GM18951 (cell line): ENCODE measurements around the gene PDE3B.
"Not testable (repeated sequence)": the region's sequence is repeated elsewhere in the genome, so short reads cannot be mapped to it uniquely, and the experiment has no call there.

ENCODE experiments used
- POLR2A ChIP-seq: IDR thresholded peaks from 4 replicates; pipeline ENCODE4 v1.6.1; 2011; ENCODE audit warnings: mild to moderate bottlenecking; ENCODE audit not compliant: insufficient read length, insufficient read depth; ENCODE audit errors: extremely low read depth
- in situ Hi-C: fragments of 300-500 bp; cut with MboI; formaldehyde crosslinking; loops from one replicate; pipeline ENCODE4 v1.12.0; 2022; ENCODE audit warnings: low sequenced_read_pairs, mixed read lengths, inconsistent platforms; ENCODE audit not compliant: unreplicated experiment

Gene PDE3B

GRCh38 chr11:14645015-14645912 is 1.7 kb downstream of the PDE3B start:
- in situ Hi-C loops: no loop called here
- TF ChIP-seq POLR2A: no peak

GRCh38 chr11:14645985-14646900 is 2.6 kb downstream of the PDE3B start:
- no peak for TF ChIP-seq POLR2A
- in situ Hi-C loops: no loop called here

GRCh38 chr11:14650064-14650463 is 6.5 kb downstream of the PDE3B start:
- no peak for TF ChIP-seq POLR2A
- in situ Hi-C loops: no loop called here

DNA sequence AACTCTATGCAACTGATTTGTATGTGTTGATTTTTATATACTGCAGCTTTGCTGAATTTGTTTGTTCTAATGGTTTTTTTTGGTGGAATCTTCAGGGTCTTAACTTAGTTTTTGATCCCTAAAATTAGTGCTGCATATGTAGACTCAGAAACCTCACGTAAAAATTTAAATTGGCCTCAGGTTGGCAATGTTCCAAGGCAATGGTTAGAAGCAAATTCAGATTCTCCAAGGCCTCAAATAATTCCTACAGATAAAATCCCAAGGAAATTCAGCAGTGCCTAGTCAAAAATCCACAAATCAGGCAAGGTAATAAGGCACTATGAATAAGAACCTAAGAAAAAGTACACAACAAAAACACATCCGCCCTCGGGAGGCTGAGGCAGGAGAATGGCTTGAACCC is 9.5 kb downstream of the PDE3B start:
- in situ Hi-C loops: no loop called here

DNA sequence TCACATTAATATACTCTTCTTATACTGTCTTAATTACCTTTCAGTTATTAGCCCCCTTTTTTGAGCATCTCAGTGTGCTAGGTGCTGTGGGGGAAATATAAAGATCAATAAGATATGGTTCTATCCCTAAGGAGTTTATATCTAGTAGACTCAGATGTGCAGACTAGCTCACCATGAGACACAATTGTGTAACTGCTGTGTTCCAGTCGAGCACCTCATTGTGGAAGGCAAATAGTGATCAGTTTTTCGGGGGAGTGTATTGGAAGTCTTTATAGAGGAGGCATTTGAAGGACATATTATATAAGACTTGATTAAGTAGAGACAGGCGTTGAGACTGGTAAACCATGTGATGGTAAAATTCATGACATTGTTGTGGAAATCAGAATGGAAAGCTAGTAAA is 11.8 kb downstream of the PDE3B start:
- in situ Hi-C loops: no loop called here
- TF ChIP-seq POLR2A: no peak

More for the DNA sequence above, 9.5 kb downstream of the PDE3B start:
- no peak for TF ChIP-seq POLR2A

DNA sequence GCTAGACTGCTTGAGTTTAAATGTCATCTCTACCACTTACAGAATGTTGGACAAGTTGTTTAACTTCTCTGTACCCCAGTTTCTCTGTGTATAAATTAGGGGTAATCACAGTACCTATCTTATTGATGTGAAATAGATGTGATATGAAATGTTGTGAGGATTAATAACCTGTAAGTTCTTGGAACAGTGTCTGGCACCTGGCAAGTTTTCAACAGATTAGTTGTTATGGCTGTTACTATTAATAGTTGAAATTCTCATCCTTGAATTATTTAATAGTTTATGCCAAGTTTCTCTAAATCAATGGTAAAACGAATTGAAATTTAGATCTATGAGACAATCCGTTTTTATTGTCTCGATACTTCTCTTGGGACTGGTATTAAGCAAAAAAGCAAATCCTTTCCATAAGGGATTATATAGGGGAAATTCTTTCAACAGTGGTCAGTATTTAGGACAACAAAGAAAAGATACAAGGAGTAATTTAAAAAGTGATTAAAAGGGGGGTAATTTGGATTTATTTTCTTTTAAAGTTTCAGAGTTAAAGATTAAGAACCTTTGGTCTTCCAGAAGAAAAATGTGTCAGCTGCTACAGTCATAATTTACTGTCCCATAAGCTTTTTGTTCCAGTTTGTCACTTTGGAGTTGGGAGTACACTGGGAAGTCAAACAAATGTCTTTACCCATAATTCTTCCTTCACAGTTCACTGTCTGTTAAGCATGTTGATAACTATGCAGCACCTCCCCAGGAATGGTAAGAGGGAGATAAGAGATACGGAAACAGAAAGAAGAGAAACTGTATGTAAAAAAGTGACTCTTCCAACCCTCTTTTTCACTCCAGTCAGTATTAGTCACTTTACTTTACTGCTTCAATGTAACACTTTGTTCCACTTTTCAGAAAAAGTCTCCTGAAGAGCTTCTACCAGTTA is 13.2 kb downstream of the PDE3B start:
- no peak for TF ChIP-seq POLR2A
- in situ Hi-C loops: no loop called here

GRCh38 chr11:14657841-14658240 is 14.2 kb downstream of the PDE3B start:
- TF ChIP-seq POLR2A: no peak
- in situ Hi-C loops: no loop called here

DNA sequence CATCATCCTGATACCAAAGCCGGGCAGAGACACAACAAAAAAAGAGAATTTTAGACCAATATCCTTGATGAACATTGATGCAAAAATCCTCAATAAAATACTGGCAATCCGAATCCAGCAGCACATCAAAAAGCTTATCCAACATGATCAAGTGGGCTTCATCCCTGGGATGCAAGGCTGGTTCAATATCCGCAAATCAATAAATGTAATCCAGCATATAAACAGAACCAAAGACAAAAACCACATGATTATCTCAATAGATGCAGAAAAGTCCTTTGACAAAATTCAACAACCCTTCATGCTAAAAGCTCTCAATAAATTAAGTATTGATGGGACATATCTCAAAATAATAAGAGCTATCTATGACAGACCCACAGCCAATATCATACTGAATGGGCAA is 21.3 kb downstream of the PDE3B start:
- in situ Hi-C loops: not testable (repeated sequence)

- in situ Hi-C loops: not testable (repeated sequence)
These were observed 23.7 kb downstream of the PDE3B start for GRCh38 chr11:14667329-14667728.

DNA sequence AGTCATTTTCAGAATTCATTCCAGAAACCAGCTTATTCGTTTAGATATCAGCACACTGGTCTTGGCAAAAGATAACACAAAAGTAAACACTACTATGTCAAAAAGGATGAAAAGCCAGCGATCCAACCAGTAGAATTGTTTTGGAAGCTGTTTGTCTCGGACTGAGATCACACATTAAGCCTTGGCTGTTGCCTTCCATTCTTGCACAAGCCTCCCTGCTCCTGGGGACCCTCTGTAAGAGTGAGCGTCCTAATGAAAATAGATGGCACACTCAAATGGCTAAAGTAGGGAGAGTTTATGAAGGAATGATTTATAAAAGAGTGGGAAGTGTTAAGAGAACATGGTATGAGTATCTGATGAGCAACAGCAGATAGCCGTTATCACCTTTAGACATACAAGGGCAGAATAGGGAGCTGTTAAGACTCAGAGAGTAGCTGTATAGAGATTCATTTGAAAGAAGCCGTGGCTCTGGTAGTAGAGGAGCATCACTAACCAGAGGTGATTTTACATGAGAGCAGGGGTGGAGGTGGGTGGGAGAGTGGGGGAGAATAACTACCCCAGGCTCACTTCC is 25.2 kb downstream of the PDE3B start:
- TF ChIP-seq POLR2A: no peak
- in situ Hi-C loops: no loop called here

DNA sequence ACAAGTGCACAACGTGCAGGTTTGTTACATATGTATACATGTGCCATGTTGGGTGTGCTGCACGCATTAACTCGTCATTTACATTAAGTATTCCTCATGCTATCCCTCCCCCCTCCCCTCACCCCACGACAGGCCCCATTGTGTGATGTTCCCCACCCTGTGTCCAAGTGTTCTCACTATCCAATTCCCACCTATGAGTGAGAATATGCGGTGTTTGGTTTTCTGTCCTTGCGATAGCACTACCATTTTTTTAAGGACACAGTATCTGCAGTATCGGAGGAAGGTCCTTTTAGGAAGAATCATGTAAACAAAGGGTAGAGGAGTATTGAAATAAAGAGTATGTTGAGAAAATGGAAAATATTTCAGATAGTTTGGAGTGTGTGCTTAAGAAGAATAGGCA is 25.9 kb downstream of the PDE3B start:
- no peak for TF ChIP-seq POLR2A
- in situ Hi-C loops: no loop called here

DNA sequence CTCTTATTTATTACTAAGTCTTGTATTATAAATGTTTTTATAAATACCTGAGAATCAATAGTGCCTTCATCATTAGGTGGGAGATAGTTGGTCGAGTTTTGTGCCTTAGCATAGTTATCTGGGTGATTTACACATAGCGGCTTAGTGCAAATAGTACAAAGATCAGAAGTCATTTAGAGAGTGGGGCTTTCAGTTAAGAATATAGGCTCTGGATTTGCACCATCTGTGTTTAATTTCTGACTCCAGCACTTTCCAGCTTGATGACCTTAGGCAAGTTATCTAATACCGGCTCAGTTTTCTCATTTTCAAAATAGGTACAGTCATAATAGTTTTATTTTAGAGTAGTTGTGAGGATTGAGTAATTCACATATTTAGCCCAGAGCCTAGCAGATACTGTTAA is 26.4 kb downstream of the PDE3B start:
- in situ Hi-C loops: no loop called here
- no peak for TF ChIP-seq POLR2A
